Osteoblast (primary cell): ENCODE measurements around the gene INTS11. TPM values are rescaled to one million over a fixed set of nuclear protein-coding genes. Genes with fewer than 3 reads are reported as not detected.

ENCODE experiments used
- DNase-seq: peaks from one replicate; pipeline ENCODE4 v3.0.0; 2011; ENCODE audit warnings: low spot score, mixed read lengths; ENCODE audit not compliant: insufficient read length; ENCODE audit errors: missing footprints
- H2AFZ ChIP-seq: 2 replicates; pipeline ENCODE4 v1.6.0; 2011; ENCODE audit warnings: mild to moderate bottlenecking, low read length
- H3K27ac ChIP-seq: 2 replicates; pipeline ENCODE4 v1.5.1; 2011; ENCODE audit warnings: mild to moderate bottlenecking, low read depth, low read length, moderate library complexity
- H3K27me3 ChIP-seq: 2 replicates; pipeline ENCODE4 v1.6.0; 2012; ENCODE audit warnings: mild to moderate bottlenecking, control low read depth, inconsistent platforms, low read length, moderate library complexity; ENCODE audit not compliant: insufficient read depth
- H3K36me3 ChIP-seq: 2 replicates; pipeline ENCODE4 v1.5.1; 2011; ENCODE audit warnings: mild to moderate bottlenecking, low read length, control low read depth, moderate library complexity; ENCODE audit not compliant: insufficient read depth
- H3K4me1 ChIP-seq: 2 replicates; pipeline ENCODE4 v1.5.1; 2011; ENCODE audit warnings: mild to moderate bottlenecking, low read length, control low read depth, moderate library complexity; ENCODE audit not compliant: insufficient read depth
- H3K4me2 ChIP-seq: 2 replicates; pipeline ENCODE4 v1.6.0; 2011; ENCODE audit warnings: mild to moderate bottlenecking, low read length; ENCODE audit not compliant: insufficient read depth
- H3K4me3 ChIP-seq: fragments of 200-600 bp; sonication (generic); 3 replicates; pipeline ENCODE4 v1.5.1; 2012; ENCODE audit warnings: mild to moderate bottlenecking, low read length, inconsistent platforms; ENCODE audit not compliant: insufficient read depth
- H3K79me2 ChIP-seq: 2 replicates; pipeline ENCODE4 v1.6.0; 2012; ENCODE audit warnings: mild to moderate bottlenecking, low read length, control low read depth, inconsistent platforms; ENCODE audit not compliant: insufficient read depth
- H3K9me3 ChIP-seq: 2 replicates; pipeline ENCODE4 v1.5.1; 2011; ENCODE audit warnings: low read depth, low read length, control low read depth
- H4K20me1 ChIP-seq: 2 replicates; pipeline ENCODE4 v1.6.0; 2012; ENCODE audit warnings: mild to moderate bottlenecking, low read length, control low read depth; ENCODE audit not compliant: insufficient read depth
- total RNA-seq: library from RNA; depleted of rRNA; stranded (reverse); fragments of >200 nt; gene quantifications from 2 replicates; pipeline ENCODE4 v1.2.3, GENCODE V29; 2012
- TF ChIP-seq, protein P1 (sequence below): IDR thresholded peaks from 2 replicates; pipeline ENCODE4 v1.5.1; 2011; ENCODE audit warnings: mild to moderate bottlenecking, low read depth, low read length, moderate library complexity; ENCODE audit errors: extremely low read depth

The INTS11 gene
- total RNA-seq, 1 donor, result 59.7 TPM

DNA sequence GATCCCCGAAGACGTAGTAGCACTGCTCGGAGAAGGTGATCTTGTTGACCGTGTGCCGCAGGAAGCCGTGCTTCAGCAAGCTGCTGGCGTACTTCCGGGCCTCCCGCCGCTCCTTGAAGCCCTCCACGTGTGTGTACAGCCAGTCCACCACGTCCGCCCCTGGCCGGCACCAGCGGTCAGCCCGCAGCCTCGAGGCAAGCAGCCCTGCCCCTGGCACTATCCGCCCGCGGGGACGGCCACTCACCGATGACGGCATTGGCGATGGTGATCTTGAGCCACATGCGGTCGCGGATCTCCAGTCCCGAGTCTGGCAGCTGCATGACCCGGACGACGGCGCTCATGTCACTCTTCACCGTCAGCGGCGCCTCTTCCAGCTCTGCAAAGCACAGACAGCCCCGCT lies 13.8 kb upstream of the INTS11 start:
- no peak overlapping the region for H3K4me3 ChIP-seq

DNA sequence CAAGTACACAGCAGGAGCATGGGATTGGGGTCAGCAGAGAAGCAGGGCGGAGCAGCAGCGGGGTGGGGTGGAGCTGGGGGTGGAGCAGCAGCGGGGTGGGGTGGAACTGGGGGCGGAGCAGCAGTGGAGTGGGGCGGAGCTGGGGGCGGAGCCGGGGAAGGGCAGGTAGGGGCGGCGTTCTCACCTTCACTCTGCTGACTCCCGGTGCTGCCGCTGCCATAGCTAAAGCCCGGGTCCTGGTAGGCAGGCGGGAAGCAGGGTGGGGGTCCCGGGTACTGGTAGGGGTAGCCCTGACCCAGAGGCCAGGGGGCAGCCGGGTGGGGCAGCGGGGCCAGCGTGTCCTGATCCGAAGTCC lies 13.3 kb upstream of the INTS11 start:
- Histone ChIP-seq H3K79me2 (peaks cover 25% of the 10 kb centered on the region), H2AFZ (no peak overlapping the region), H3K4me3 (no peak overlapping the region), H3K27ac (no peak overlapping the region), H3K27me3 (no peaks in the 10 kb centered on the region), H4K20me1 (peaks cover 41% of the 10 kb centered on the region), H3K9me3 (no peaks in the 10 kb centered on the region), H3K4me1 (no peaks in the 10 kb centered on the region), H3K4me2 (no peak overlapping the region), H3K36me3 (peaks cover 32% of the 10 kb centered on the region)
- TF ChIP-seq, protein P1, sequence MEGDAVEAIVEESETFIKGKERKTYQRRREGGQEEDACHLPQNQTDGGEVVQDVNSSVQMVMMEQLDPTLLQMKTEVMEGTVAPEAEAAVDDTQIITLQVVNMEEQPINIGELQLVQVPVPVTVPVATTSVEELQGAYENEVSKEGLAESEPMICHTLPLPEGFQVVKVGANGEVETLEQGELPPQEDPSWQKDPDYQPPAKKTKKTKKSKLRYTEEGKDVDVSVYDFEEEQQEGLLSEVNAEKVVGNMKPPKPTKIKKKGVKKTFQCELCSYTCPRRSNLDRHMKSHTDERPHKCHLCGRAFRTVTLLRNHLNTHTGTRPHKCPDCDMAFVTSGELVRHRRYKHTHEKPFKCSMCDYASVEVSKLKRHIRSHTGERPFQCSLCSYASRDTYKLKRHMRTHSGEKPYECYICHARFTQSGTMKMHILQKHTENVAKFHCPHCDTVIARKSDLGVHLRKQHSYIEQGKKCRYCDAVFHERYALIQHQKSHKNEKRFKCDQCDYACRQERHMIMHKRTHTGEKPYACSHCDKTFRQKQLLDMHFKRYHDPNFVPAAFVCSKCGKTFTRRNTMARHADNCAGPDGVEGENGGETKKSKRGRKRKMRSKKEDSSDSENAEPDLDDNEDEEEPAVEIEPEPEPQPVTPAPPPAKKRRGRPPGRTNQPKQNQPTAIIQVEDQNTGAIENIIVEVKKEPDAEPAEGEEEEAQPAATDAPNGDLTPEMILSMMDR, result no peak
- no peak for DNase-seq

More for the DNA sequence above, 13.8 kb upstream of the INTS11 start:
- Histone ChIP-seq H4K20me1 (peaks cover 42% of the 10 kb centered on the region), H3K4me1 (no peaks in the 10 kb centered on the region), H3K27ac (no peak overlapping the region), H3K36me3 (peaks cover 32% of the 10 kb centered on the region), H3K27me3 (no peaks in the 10 kb centered on the region), H3K9me3 (no peaks in the 10 kb centered on the region), H3K4me2 (no peak overlapping the region), H3K79me2 (peaks cover 30% of the 10 kb centered on the region), H2AFZ (no peak overlapping the region)
- no peak for DNase-seq
- TF ChIP-seq, protein P1, result no peak

DNA sequence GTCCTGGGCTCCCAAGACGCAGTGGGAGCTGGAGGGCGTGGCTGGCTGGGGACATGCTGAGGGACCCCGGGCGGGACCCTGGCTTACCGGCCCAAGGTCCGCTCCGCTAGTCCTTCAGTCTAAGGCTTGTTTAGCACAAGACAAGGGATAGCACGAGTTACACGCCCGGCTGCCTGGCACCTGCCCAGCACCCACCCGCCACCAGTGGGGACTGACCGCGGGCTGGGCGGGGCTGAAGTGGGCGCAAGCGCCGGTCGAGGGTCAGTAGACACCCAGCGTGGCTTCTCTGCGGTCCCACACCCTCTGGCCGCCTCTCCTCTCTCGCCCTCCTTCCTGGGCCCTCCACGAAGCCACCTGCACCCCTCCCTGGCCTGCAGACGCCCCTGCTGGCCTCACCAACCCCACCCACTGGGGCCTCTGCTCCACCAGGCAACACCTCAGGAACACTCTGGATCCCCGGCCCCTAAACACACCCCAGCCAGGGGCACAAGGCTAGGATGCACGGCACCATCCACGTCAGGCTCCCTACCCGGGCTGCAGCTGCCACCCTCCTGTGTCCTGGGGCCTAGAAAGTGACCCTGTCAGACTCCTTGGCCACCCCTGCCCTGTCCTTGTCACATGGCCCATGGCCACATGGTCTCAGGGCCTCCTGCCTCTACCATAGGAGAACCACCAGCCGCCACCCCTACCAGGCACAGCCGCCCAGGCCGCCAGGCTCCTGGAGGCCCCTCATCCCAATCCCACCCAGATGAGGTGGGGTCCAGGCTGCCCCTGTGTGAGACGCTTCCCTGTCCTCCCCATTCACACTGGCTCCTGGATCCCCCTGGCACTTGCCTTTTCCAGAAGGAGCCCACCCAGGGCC lies 12.7 kb upstream of the INTS11 start:
- H3K9me3 ChIP-seq, result no peaks in the 10 kb centered on the region
- no peak overlapping the region for H3K27ac ChIP-seq
- H2AFZ ChIP-seq, result no peak overlapping the region
- peaks cover 19% of the 10 kb centered on the region for H3K79me2 ChIP-seq
- DNase-seq, result no peak
- peaks cover 32% of the 10 kb centered on the region for H3K36me3 ChIP-seq
- H3K4me3 ChIP-seq, result no peak overlapping the region
- no peak overlapping the region for H3K4me2 ChIP-seq
- H3K27me3 ChIP-seq, result no peaks in the 10 kb centered on the region
- H3K4me1 ChIP-seq, result no peaks in the 10 kb centered on the region
- TF ChIP-seq, protein P1, result no peak
- H4K20me1 ChIP-seq, result peaks cover 36% of the 10 kb centered on the region

DNA sequence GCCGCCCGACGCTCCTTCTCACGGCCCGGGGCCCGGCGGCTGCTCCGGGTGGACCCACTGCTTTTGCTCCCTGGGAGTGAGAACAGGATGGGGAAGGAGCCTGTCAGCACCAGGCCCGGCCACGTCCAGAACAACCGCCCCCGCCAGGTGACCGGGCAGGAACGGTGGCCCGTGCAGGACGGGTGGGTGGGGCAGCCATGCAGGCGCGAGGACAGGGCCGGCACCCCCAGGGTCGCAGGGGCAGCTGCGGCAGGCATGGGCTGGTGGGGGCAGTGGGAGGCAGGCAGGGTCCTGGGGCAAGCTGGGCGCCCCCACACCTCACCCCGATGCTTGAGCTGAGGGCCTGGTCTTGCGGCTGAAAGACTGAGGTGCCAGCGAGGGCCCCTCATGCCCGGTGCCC lies 12.0 kb upstream of the INTS11 start:
- Histone ChIP-seq H3K27me3 (no peaks in the 10 kb centered on the region), H3K79me2 (peaks cover 12% of the 10 kb centered on the region), H2AFZ (no peak overlapping the region), H3K36me3 (peaks cover 26% of the 10 kb centered on the region), H3K4me3 (no peak overlapping the region), H4K20me1 (peaks cover 30% of the 10 kb centered on the region), H3K4me1 (no peaks in the 10 kb centered on the region), H3K4me2 (no peak overlapping the region), H3K27ac (no peak overlapping the region), H3K9me3 (no peaks in the 10 kb centered on the region)
- TF ChIP-seq, protein P1, result no peak
- DNase-seq, result no peak
